ENCODE data around the gene PHACTR1.

The PHACTR1 gene

GRCh38 chr6:13079096-13079723 lies 362.6 kb downstream of the PHACTR1 start:
- DNase-seq, result no peak

- DNase-seq, result no peak
Measured at GRCh38 chr6:13080462-13081188, 364.1 kb downstream of the PHACTR1 start.

GRCh38 chr6:13081189-13081563 lies 364.6 kb downstream of the PHACTR1 start:
- DNase-seq, result no peak

GRCh38 chr6:13089296-13089994 lies 372.9 kb downstream of the PHACTR1 start:
- DNase-seq, result no peak

- DNase-seq, result no peak
Measured at GRCh38 chr6:13091192-13091591, 374.6 kb downstream of the PHACTR1 start.

GRCh38 chr6:13094781-13095425 lies 378.3 kb downstream of the PHACTR1 start:
- no peak for DNase-seq

- DNase-seq, result no peak
Measured at GRCh38 chr6:13096084-13096483, 379.5 kb downstream of the PHACTR1 start.

- DNase-seq, result no peak
Measured at GRCh38 chr6:13097454-13097853, 380.9 kb downstream of the PHACTR1 start.

GRCh38 chr6:13098006-13098405 lies 381.4 kb downstream of the PHACTR1 start:
- DNase-seq, result no peak

- DNase-seq, result no peak
Measured at GRCh38 chr6:13098793-13099570, 382.4 kb downstream of the PHACTR1 start.

GRCh38 chr6:13099771-13100170 lies 383.2 kb downstream of the PHACTR1 start:
- no peak for DNase-seq

GRCh38 chr6:13101409-13101808 lies 384.8 kb downstream of the PHACTR1 start:
- no peak for DNase-seq

- DNase-seq, result no peak
Measured at GRCh38 chr6:13101985-13102384, 385.4 kb downstream of the PHACTR1 start.

- DNase-seq, result no peak
Measured at GRCh38 chr6:13103169-13103568, 386.6 kb downstream of the PHACTR1 start.

- DNase-seq, result no peak
Measured at GRCh38 chr6:13105139-13105538, 388.6 kb downstream of the PHACTR1 start.

- no peak for DNase-seq
Measured at GRCh38 chr6:13112921-13113320, 396.4 kb downstream of the PHACTR1 start.

GRCh38 chr6:13113376-13113775 lies 396.8 kb downstream of the PHACTR1 start:
- DNase-seq, result no peak

GRCh38 chr6:13113981-13114593 lies 397.5 kb downstream of the PHACTR1 start:
- DNase-seq, result no peak

GRCh38 chr6:13116155-13116554 lies 399.6 kb downstream of the PHACTR1 start:
- no peak for DNase-seq

- DNase-seq, result no peak
Measured at GRCh38 chr6:13117570-13117969, 401.0 kb downstream of the PHACTR1 start.

- DNase-seq, result no peak
Measured at GRCh38 chr6:13119549-13119948, 403.0 kb downstream of the PHACTR1 start.

Data from activated naive CD4-positive, alpha-beta T cell treated with Interleukin-2 at 50 U/mL for 16 hours (primary cell).